ENCODE data around the gene ARHGAP10. TPM values are rescaled to one million over a fixed set of nuclear protein-coding genes. Genes with fewer than 3 reads are reported as not detected.

The ARHGAP10 gene
- total RNA-seq, 1 donor from 2014 or later: 15.5 TPM

DNA sequence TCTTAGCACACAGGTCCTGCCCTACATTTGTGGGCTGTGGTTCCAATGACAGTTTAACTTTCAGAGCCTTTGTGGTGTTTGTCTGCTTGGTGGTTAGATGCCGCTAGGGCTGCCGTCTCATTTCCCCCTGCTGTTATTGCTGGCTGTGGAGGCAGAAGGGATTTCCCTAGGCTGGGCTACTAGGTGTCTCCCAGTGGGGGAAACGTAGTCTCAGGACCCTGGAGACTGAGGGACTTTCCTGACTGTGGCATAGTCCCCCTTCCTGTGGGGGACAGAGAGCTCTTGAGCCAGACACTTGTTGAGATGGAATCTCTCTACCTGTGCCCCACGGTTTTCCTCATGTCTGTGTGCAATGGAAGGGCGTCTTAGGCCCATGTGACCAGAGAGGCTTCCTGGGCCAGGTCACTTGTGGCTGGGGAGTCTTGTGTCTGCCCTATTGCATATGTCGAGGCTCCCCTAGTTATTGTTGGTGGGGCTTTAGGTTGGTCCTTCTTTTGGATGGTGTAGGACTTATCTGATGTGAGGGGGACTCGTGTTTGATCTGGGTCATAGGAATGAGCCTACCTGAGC lies 68.2 kb downstream of the ARHGAP10 start:
- TF ChIP-seq, protein P1, sequence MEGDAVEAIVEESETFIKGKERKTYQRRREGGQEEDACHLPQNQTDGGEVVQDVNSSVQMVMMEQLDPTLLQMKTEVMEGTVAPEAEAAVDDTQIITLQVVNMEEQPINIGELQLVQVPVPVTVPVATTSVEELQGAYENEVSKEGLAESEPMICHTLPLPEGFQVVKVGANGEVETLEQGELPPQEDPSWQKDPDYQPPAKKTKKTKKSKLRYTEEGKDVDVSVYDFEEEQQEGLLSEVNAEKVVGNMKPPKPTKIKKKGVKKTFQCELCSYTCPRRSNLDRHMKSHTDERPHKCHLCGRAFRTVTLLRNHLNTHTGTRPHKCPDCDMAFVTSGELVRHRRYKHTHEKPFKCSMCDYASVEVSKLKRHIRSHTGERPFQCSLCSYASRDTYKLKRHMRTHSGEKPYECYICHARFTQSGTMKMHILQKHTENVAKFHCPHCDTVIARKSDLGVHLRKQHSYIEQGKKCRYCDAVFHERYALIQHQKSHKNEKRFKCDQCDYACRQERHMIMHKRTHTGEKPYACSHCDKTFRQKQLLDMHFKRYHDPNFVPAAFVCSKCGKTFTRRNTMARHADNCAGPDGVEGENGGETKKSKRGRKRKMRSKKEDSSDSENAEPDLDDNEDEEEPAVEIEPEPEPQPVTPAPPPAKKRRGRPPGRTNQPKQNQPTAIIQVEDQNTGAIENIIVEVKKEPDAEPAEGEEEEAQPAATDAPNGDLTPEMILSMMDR (IDR thresholded peaks at IDR 0.05; ENCODE audit: insufficient read depth, low read length, poor library complexity, severe bottlenecking): no peak
- DNase-seq (ENCODE audit: low read depth): no peak
- H3K4me3 ChIP-seq (ENCODE audit: low read depth, low read length): no peak overlapping the region

DNA sequence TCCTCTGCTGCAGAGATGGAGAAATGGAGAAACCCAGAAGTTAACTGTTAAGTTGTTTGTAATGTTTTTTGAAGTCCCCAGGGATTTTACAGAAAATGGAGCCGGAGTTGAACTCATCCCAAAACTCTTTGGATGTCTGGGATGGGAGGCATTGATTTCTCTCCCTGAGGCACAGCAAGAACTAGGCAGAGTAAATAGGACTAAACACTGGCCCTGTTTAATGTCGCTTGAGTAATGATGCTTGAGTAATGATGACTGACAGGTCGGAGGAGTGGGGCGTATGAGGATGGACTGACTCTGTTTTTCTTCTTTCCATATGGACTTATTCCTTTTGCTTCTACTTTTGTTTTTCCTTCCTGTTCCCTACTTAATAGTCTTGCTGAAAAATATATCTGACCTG lies 69.9 kb downstream of the ARHGAP10 start:
- no peak for DNase-seq (ENCODE audit: low read depth)
- H3K4me3 ChIP-seq (ENCODE audit: low read depth, low read length): no peak overlapping the region
- H3K36me3 ChIP-seq (ENCODE audit: control insufficient read depth, insufficient read depth, low read length): no peaks in the 10 kb centered on the region
- H3K27me3 ChIP-seq (ENCODE audit: control insufficient read depth, insufficient read depth, low read length): no peaks in the 10 kb centered on the region
- TF ChIP-seq, protein P1 (IDR thresholded peaks at IDR 0.05; ENCODE audit: insufficient read depth, low read length, poor library complexity, severe bottlenecking): no peak

More for the DNA sequence above, 68.2 kb downstream of the ARHGAP10 start:
- Histone ChIP-seq H3K36me3 (ENCODE audit: control insufficient read depth, insufficient read depth, low read length) (no peaks in the 10 kb centered on the region), H3K27me3 (ENCODE audit: control insufficient read depth, insufficient read depth, low read length) (no peaks in the 10 kb centered on the region)

DNA sequence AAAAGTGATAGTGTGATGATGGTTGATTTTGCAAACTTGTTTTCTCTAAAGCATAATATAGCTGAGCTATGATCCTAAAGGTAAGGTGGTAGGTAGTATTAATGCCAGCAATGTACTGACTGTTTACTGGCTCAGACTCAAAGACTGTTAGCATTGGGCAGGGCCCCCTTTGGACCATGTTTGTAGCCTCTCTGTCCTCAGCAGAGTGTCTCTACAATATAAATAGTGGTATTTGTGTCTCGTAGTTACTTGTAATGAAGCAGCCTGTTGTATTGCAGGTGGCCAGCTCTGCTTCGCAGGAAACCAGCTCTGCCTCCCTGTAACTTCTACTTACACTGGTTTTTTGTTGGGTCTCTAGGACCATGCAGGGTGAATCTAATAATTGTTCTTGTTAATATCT lies 70.5 kb downstream of the ARHGAP10 start:
- no peak for DNase-seq (ENCODE audit: low read depth)
- Histone ChIP-seq H3K27me3 (ENCODE audit: control insufficient read depth, insufficient read depth, low read length) (no peaks in the 10 kb centered on the region), H3K4me3 (ENCODE audit: low read depth, low read length) (no peak overlapping the region), H3K36me3 (ENCODE audit: control insufficient read depth, insufficient read depth, low read length) (no peaks in the 10 kb centered on the region)
- TF ChIP-seq, protein P1 (IDR thresholded peaks at IDR 0.05; ENCODE audit: insufficient read depth, low read length, poor library complexity, severe bottlenecking): no peak

DNA sequence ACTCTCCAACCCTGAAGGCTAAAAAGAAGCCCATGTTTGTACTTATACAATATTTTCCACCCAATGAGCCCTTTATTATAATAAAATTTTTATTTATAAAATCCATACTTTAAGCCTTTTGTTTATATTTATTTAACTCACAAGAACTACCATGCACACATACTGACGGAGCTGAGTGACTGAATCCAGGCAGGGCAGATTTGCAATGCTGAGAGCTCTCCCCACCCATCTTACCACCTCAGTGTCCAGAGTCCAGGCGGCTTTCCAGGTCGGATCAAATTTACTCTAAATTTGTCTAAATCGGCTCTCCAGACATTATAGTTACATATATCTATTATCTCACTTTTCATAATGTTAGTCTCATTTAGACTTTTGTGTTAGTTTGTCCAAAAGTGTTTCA lies 74.1 kb downstream of the ARHGAP10 start:
- Histone ChIP-seq H3K36me3 (ENCODE audit: control insufficient read depth, insufficient read depth, low read length) (no peaks in the 10 kb centered on the region), H3K27me3 (ENCODE audit: control insufficient read depth, insufficient read depth, low read length) (no peaks in the 10 kb centered on the region), H3K4me3 (ENCODE audit: low read depth, low read length) (no peak overlapping the region)
- no peak for DNase-seq (ENCODE audit: low read depth)
- TF ChIP-seq, protein P1 (IDR thresholded peaks at IDR 0.05; ENCODE audit: insufficient read depth, low read length, poor library complexity, severe bottlenecking): no peak

DNA sequence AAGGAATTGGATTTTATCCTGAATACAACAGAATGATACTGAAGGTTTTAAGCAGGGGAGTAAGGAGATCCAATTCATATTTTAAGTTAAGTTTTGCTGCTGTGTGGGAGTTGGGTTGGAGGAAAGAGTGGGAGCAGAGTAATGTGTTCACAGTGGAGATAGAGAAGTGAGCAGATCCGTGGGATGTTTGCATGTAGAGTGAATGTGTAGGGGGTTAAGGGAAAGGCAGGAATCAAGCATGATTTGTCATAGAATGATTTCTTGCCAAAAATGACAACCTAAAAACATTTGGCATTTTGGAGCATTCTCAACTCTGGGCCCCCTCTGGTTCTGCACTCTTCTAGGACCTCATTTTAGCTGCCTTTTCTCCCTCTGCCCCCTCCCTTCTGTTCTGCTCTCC lies 76.6 kb downstream of the ARHGAP10 start:
- Histone ChIP-seq H3K4me3 (ENCODE audit: low read depth, low read length) (no peak overlapping the region), H3K36me3 (ENCODE audit: control insufficient read depth, insufficient read depth, low read length) (no peaks in the 10 kb centered on the region), H3K27me3 (ENCODE audit: control insufficient read depth, insufficient read depth, low read length) (no peaks in the 10 kb centered on the region)
- no peak for DNase-seq (ENCODE audit: low read depth)
- TF ChIP-seq, protein P1 (IDR thresholded peaks at IDR 0.05; ENCODE audit: insufficient read depth, low read length, poor library complexity, severe bottlenecking): no peak

DNA sequence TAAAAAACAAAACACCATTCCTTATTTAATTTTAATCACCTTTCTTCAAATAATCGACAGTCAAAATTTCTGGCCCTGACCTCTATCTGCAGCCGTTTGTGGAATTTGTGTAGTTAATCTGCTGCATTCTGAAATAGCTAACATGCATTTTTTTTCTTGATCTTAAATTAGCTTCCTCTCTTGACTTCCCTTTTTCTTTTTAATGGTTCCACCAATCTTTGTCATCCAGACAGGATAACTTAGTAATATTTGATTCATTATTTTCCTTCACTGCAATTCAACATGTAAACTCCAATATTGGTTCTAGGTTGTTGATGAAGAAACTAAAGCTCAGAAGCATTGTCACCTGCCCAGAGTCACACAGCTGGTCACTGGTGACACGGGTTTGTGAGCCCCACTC lies 77.3 kb downstream of the ARHGAP10 start:
- Histone ChIP-seq H3K4me3 (ENCODE audit: low read depth, low read length) (no peak overlapping the region), H3K36me3 (ENCODE audit: control insufficient read depth, insufficient read depth, low read length) (no peaks in the 10 kb centered on the region), H3K27me3 (ENCODE audit: control insufficient read depth, insufficient read depth, low read length) (no peaks in the 10 kb centered on the region)
- DNase-seq (ENCODE audit: low read depth): no peak
- TF ChIP-seq, protein P1 (IDR thresholded peaks at IDR 0.05; ENCODE audit: insufficient read depth, low read length, poor library complexity, severe bottlenecking): no peak

Data from kidney epithelial cell (primary cell).